ENCODE results near the gene ENPP7. TPM values are rescaled to one million over a fixed set of nuclear protein-coding genes. Genes with fewer than 3 reads are reported as not detected.

The ENPP7 gene
- total RNA-seq, 4 donors from 2014 or later = not detected

- TF ChIP-seq POLR2A (IDR thresholded peaks at IDR 0.05) = no peak
- TF ChIP-seq, protein P1, sequence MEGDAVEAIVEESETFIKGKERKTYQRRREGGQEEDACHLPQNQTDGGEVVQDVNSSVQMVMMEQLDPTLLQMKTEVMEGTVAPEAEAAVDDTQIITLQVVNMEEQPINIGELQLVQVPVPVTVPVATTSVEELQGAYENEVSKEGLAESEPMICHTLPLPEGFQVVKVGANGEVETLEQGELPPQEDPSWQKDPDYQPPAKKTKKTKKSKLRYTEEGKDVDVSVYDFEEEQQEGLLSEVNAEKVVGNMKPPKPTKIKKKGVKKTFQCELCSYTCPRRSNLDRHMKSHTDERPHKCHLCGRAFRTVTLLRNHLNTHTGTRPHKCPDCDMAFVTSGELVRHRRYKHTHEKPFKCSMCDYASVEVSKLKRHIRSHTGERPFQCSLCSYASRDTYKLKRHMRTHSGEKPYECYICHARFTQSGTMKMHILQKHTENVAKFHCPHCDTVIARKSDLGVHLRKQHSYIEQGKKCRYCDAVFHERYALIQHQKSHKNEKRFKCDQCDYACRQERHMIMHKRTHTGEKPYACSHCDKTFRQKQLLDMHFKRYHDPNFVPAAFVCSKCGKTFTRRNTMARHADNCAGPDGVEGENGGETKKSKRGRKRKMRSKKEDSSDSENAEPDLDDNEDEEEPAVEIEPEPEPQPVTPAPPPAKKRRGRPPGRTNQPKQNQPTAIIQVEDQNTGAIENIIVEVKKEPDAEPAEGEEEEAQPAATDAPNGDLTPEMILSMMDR (IDR thresholded peaks at IDR 0.05) = no peak
- no peak for DNase-seq
- H3K9me3 ChIP-seq = no peaks in the 10 kb centered on the region
- 22 to 33% methylated on average over 5 of the region's 9 CpGs for WGBS, 2 donors
- no peaks in the 10 kb centered on the region for H3K36me3 ChIP-seq
- no peak overlapping the region for H3K27ac ChIP-seq
- no peak overlapping the region for H3K4me3 ChIP-seq (replicated peaks in 1 of 3)
- no peaks in the 10 kb centered on the region for H3K27me3 ChIP-seq
- intact Hi-C loops (cut with DNase I) = no loop called here
- H3K4me1 ChIP-seq = no peaks in the 10 kb centered on the region
Observed at GRCh38 chr17:79685121-79685520, 45.6 kb upstream of the ENPP7 start.

DNA sequence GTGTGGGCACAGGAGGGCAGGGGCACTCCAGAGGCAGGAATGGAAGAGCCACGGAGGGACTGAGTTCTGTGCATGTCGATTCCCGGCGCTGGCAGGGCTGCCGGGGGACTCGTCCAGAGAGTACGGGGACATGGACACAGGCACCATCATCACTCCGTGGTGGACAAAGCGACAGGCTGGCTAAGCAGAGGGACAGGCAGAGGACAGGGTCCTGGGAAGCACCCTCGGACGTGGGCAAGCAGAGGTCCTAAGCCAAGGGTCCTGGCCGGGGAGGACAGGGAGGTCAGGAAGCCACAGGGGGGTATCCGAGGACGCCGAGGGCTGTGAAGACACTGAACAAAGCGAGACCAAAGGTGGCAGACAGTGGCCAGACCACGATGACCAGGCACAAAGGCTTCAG lies 44.3 kb upstream of the ENPP7 start:
- Histone ChIP-seq H3K27me3 (no peaks in the 10 kb centered on the region), H3K27ac (no peak overlapping the region), H3K36me3 (no peaks in the 10 kb centered on the region), H3K4me3 (replicated peaks in 1 of 3) (no peak overlapping the region), H3K9me3 (no peaks in the 10 kb centered on the region), H3K4me1 (peaks cover 0 to 2% of the 10 kb centered on the region in 2 donors)
- WGBS, 2 donors = 88 to 91% methylated on average over 17 of the region's 17 CpGs
- no peak for TF ChIP-seq POLR2A (IDR thresholded peaks at IDR 0.05)
- TF ChIP-seq, protein P1 (IDR thresholded peaks at IDR 0.05) = no peak
- no peak for DNase-seq
- intact Hi-C loops (cut with DNase I) = no loop called here

DNA sequence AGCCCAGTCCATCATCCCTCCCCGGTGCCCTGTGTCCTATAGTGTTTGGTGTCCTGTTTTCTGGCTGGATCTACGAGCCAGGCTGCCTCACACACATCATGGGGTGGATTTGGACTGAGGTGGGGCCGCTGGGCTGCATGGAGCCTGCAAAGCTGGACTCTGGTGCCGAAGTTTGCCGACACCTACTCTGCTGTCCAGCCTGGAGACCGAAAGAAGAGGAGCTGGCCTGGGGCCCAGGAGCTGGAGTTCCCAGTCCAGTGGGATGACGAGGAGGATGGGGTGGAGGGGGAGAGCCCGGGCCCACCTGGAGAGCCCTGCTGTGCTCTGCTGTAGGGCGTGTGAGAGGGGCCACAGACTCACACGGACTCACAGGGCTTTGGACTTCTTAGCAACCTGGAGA lies 40.3 kb upstream of the ENPP7 start:
- no peaks in the 10 kb centered on the region for H3K27me3 ChIP-seq
- H3K4me1 ChIP-seq = peaks cover 0 to 6% of the 10 kb centered on the region in 2 donors
- intact Hi-C loops (cut with DNase I) = no loop called here
- WGBS, 2 donors = 44 to 64% methylated on average over 6 to 10 of the region's 10 CpGs
- H3K36me3 ChIP-seq = no peaks in the 10 kb centered on the region
- no peak overlapping the region for H3K4me3 ChIP-seq (replicated peaks in 1 of 3)
- H3K9me3 ChIP-seq = no peaks in the 10 kb centered on the region
- TF ChIP-seq, protein P1 (IDR thresholded peaks at IDR 0.05) = no peak
- TF ChIP-seq POLR2A (IDR thresholded peaks at IDR 0.05) = no peak
- DNase-seq = peak in 1 of 2 donors; percentile 3
- no peak overlapping the region for H3K27ac ChIP-seq

DNA sequence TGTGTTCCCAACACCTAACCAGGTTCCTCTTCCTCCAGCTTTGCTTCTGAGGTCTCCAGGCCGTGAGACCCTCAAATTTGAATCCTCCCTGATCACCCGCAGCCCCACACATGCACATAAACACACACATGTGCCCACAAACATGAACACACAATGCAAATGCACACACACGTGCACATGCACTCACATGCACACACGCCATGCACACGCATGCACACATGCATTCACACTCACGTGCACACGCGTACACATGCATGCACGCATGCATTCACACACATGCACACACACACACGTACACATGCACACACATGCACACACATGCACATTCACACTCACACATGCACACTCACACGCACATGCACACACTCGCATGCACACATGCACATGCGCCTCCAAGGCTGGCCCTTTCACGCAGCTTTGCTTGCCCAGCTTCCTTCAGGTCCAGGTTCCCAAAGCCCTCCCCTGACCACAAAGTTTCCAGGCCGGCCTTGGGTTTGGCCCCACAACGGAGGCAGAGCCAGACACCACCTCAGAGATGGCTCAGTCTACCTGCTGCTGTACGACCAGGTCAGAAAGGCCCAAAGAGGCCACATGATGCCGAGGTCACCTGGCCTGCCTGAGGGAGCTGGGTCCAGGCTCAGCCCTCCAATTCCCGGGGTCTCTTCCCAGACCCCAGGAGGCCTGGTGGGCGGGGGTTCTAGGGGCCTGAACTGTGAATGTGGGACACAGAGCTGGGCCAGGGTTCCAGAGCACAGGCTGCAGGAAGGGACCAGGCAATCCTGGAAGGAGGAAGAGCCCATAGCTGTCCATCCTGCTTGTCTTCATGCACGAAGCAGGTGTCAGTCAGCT lies 39.5 kb upstream of the ENPP7 start:
- Histone ChIP-seq H3K27me3 (no peaks in the 10 kb centered on the region), H3K4me3 (replicated peaks in 1 of 3) (no peak overlapping the region), H3K4me1 (peaks cover 0 to 14% of the 10 kb centered on the region in 2 donors), H3K36me3 (no peaks in the 10 kb centered on the region), H3K27ac (no peak overlapping the region), H3K9me3 (no peaks in the 10 kb centered on the region)
- WGBS, 2 donors = 85 to 86% methylated on average over 17 to 19 of the region's 21 CpGs
- no peak for TF ChIP-seq POLR2A (IDR thresholded peaks at IDR 0.05)
- TF ChIP-seq, protein P1 (IDR thresholded peaks at IDR 0.05) = no peak
- intact Hi-C loops (cut with DNase I) = no loop called here
- no peak for DNase-seq

DNA sequence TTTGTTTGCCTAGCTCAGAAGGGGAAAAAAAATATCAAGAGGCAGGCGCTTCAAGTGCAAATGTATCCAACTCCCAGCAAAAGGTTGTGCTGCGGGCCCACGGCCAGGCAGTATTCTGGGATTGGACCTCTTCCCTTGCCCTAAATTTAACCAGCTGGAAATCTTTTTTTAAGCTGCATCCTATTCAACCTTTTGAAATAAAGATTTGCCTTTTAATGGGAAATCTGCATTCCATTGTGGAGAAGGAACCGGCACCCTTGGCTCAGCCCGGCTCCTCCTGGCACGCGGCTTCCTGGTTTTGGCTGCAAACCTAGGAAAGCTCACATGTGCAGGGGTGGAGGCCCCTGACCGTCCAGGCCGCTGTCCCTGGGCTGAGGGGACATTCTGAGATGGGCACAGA lies 38.8 kb upstream of the ENPP7 start:
- WGBS, 2 donors = 22 to 25% methylated on average over 9 of the region's 9 CpGs
- peak; percentile 9 to 23 for DNase-seq
- Histone ChIP-seq H3K27me3 (no peaks in the 10 kb centered on the region), H3K36me3 (no peaks in the 10 kb centered on the region), H3K9me3 (no peaks in the 10 kb centered on the region), H3K4me1 (peaks cover 0 to 19% of the 10 kb centered on the region in 2 donors), H3K27ac (no peak overlapping the region), H3K4me3 (replicated peaks in 1 of 3) (no peak overlapping the region)
- TF ChIP-seq POLR2A (IDR thresholded peaks at IDR 0.05) = no peak
- TF ChIP-seq, protein P1 (IDR thresholded peaks at IDR 0.05) = no peak
- intact Hi-C loops (cut with DNase I) = no loop called here
